Vagina (tissue), 2 donors: ENCODE data around the gene SLC13A5. TPM values are rescaled to one million over a fixed set of nuclear protein-coding genes. Genes with fewer than 3 reads are reported as not detected.
"Not testable (repeated sequence)": the region's sequence is repeated elsewhere in the genome, so short reads cannot be mapped to it uniquely, and the experiment has no call there.

Experiments used
- DNase-seq, 2 donors: peaks; one replicate each; pipeline ENCODE4 v3.0.0-alpha.2; 2017; ENCODE audit errors: extremely low spot score in 2 of 2
- H3K27ac ChIP-seq: fragments of 200-600 bp; sonication (generic); one replicate; pipeline ENCODE4 v1.5.1; 2019
- H3K27me3 ChIP-seq: fragments of 200-600 bp; sonication (generic); one replicate; pipeline ENCODE4 v1.5.1; 2019
- H3K36me3 ChIP-seq, 2 donors: fragments of 200-600 bp; sonication (generic); one replicate each; pipeline ENCODE4 v1.5.1; 2017 to 2019
- H3K4me1 ChIP-seq: fragments of 200-600 bp; sonication (generic); one replicate; pipeline ENCODE4 v1.5.1; 2019
- H3K4me3 ChIP-seq, 2 donors: fragments of 200-600 bp; sonication (generic); 1 replicate in 1 of 2; 2 replicates in 1 of 2; pipeline ENCODE4 v1.5.1; 2016 to 2019
- H3K9me3 ChIP-seq: fragments of 200-600 bp; sonication (generic); one replicate; pipeline ENCODE4 v1.5.1; 2019
- CTCF ChIP-seq, 3 experiments: fragments of 450-650 bp in 2 of 3; fragments of 200-600 bp in 1 of 3; sonication (generic) in 1 of 3; IDR thresholded peaks; one replicate each; pipeline ENCODE4 v1.5.1; 2017 to 2019; ENCODE audit warnings: antibody characterized with exemption in 3 of 3, mild to moderate bottlenecking in 2 of 3, moderate library complexity in 2 of 3
- POLR2A ChIP-seq, 2 donors: fragments of 450-650 bp; IDR thresholded peaks; one replicate each; pipeline ENCODE4 v1.6.1; 2017; ENCODE audit warnings: antibody characterized with exemption in 2 of 2, mild to moderate bottlenecking in 2 of 2, moderate library complexity in 2 of 2
- POLR2AphosphoS5 ChIP-seq, 2 donors: sonication (generic); formaldehyde crosslinking; IDR thresholded peaks; one replicate each; pipeline ENCODE4 v1.9.0; 2017; ENCODE audit warnings: antibody characterized with exemption in 2 of 2, mild to moderate bottlenecking in 2 of 2, low read depth in 1 of 2; ENCODE audit not compliant: insufficient read depth in 1 of 2
- intact Hi-C: fragments of 100-400 bp; cut with DNase I; formaldehyde crosslinking; loops from one replicate; pipeline ENCODE4 v1.15.1; 2023
- total RNA-seq: library from RNA; depleted of rRNA; stranded (reverse); fragments of >200 nt; gene quantifications from one replicate; pipeline ENCODE4 v1.2.3, GENCODE V29; 2016

Gene SLC13A5
- total RNA-seq, 1 donor from 2014 or later, result 1.7 TPM

GRCh38 chr17:6660101-6660500 lies 53.1 kb downstream of the SLC13A5 start:
- Histone ChIP-seq H3K4me1 (no peaks in the 10 kb centered on the region), H3K4me3 (no peak overlapping the region), H3K27ac (no peak overlapping the region), H3K27me3 (no peaks in the 10 kb centered on the region), H3K36me3 (no peaks in the 10 kb centered on the region), H3K9me3 (no peaks in the 10 kb centered on the region)
- DNase-seq, result no peak
- intact Hi-C loops, result loop anchor here (10.0 kb wide), 2 partner anchors 175 to 345 kb away; partner anchors contain the start of gene TEKT1
- no peak for TF ChIP-seq POLR2A (IDR thresholded peaks at IDR 0.05)
- no peak for TF ChIP-seq POLR2AphosphoS5 (IDR thresholded peaks at IDR 0.05; ENCODE audit: insufficient read depth in 1 of 2, low read depth in 1 of 2)

- H3K27ac ChIP-seq, intact Hi-C loops, H3K4me3 ChIP-seq, H3K27me3 ChIP-seq, H3K9me3 ChIP-seq, H3K36me3 ChIP-seq, H3K4me1 ChIP-seq, DNase-seq: not testable (repeated sequence)
Measured at GRCh38 chr17:6658411-6658810, 54.8 kb downstream of the SLC13A5 start.

- Histone ChIP-seq H3K36me3 (no peaks in the 10 kb centered on the region), H3K9me3 (no peaks in the 10 kb centered on the region), H3K4me3 (peak overlapping the region in 1 of 2 donors; percentile 15), H3K4me1 (peaks cover 4% of the 10 kb centered on the region), H3K27ac (no peak overlapping the region), H3K27me3 (peaks cover 3% of the 10 kb centered on the region)
- no peak for TF ChIP-seq POLR2AphosphoS5 (IDR thresholded peaks at IDR 0.05; ENCODE audit: insufficient read depth in 1 of 2, low read depth in 1 of 2)
- no peak for TF ChIP-seq POLR2A (IDR thresholded peaks at IDR 0.05)
- no peak for TF ChIP-seq CTCF (IDR thresholded peaks at IDR 0.05)
- DNase-seq, result no peak
- intact Hi-C loops, result no loop called here
Measured at GRCh38 chr17:6657633-6658287, 55.4 kb downstream of the SLC13A5 start.

GRCh38 chr17:6656797-6657632 lies 56.2 kb downstream of the SLC13A5 start:
- Histone ChIP-seq H3K4me3 (peak overlapping the region in 1 of 2 donors; percentile 15), H3K4me1 (peaks cover 12% of the 10 kb centered on the region)
- H3K36me3 ChIP-seq, H3K9me3 ChIP-seq, H3K27ac ChIP-seq, DNase-seq, intact Hi-C loops, H3K27me3 ChIP-seq: not testable (repeated sequence)

GRCh38 chr17:6655732-6656361 lies 57.3 kb downstream of the SLC13A5 start:
- DNase-seq, H3K4me3 ChIP-seq, H3K36me3 ChIP-seq, H3K27me3 ChIP-seq, intact Hi-C loops, H3K9me3 ChIP-seq, H3K27ac ChIP-seq: not testable (repeated sequence)
- peaks cover 18% of the 10 kb centered on the region for H3K4me1 ChIP-seq

- Histone ChIP-seq H3K27me3 (peaks cover 3% of the 10 kb centered on the region), H3K4me3 (peak overlapping the region in 1 of 2 donors; percentile 1), H3K9me3 (no peaks in the 10 kb centered on the region), H3K36me3 (no peaks in the 10 kb centered on the region), H3K27ac (no peak overlapping the region), H3K4me1 (peaks cover 25% of the 10 kb centered on the region)
- TF ChIP-seq POLR2AphosphoS5 (IDR thresholded peaks at IDR 0.05; ENCODE audit: insufficient read depth in 1 of 2, low read depth in 1 of 2) (no peak), CTCF (IDR thresholded peaks at IDR 0.05) (no peak), POLR2A (IDR thresholded peaks at IDR 0.05) (no peak)
- intact Hi-C loops, result no loop called here
- DNase-seq, result no peak
Measured at GRCh38 chr17:6654841-6655731, 58.1 kb downstream of the SLC13A5 start.
